HG03575 (cell line): ENCODE results near the gene SCUBE1.
"Not testable (repeated sequence)": the region's sequence is repeated elsewhere in the genome, so short reads cannot be mapped to it uniquely, and the experiment has no call there.

Experiments used
- ATAC-seq: cut with Tn5 transposase; IDR thresholded peaks from one replicate; pipeline ENCODE4 v1.9.1; 2021; ENCODE audit not compliant: unreplicated experiment, insufficient number of reproducible peaks, low FRiP score; ENCODE audit errors: extremely low read depth

The SCUBE1 gene

DNA sequence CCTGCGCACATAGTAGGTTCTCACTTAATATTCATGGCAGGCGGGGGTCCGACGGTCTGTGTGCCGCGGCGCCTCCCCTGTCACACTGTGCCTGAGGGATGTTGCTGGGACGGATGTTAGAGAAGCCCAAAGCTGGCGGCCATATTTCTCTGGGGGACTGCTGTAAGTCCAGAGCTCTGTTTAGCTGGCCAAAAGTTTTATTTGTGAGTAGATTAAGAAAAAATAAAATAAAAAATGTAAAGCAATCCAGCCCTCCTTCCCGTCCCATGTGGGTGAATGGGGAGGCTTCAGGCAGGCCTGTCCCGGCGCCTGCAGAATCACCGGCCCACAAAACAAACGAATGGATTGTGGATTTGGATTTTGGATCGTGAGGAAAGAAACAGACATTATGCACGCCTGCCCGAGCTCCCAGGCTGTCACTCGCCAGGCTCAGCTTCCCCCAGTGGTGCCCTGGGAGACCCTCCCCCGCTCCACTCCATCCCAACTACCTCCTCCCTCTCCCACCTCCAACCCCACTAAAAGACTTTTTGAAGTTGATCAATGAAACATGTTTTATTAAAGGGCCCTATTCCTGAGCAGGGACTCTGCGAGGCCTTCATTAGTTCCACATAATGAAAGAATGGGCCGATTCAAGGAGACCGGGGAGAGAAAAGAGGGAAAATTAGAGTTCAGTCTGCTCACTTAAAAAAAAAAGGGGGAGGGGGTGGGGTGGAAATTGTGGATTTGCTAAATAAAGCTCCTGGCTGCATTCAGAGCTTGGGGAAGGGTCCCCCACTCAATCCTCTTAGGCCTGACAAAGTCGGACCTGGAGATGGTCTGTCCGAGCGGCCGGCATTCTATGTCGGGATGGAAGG, 20.4 kb upstream of the SCUBE1 start:
- ATAC-seq, result no peak

DNA sequence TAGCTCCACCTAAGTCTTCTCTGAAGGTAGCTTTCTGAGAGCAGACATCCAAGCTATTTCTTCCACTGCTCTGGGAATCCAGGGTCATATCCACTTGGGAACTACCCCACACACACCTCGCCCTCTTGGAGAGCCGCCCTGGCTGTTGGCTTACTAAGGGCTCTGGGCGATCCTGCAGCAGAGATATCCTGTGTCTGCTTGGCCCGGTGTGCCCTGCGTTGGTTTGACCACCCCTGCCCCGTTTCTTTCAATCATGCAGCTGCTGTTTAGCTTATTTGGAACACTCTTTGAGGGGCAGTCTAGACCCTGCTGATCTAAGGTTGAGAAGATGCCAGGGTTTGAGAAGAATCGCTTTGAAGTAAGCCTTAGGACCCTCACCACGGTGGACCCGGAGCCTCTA, 17.4 kb upstream of the SCUBE1 start:
- no peak for ATAC-seq

DNA sequence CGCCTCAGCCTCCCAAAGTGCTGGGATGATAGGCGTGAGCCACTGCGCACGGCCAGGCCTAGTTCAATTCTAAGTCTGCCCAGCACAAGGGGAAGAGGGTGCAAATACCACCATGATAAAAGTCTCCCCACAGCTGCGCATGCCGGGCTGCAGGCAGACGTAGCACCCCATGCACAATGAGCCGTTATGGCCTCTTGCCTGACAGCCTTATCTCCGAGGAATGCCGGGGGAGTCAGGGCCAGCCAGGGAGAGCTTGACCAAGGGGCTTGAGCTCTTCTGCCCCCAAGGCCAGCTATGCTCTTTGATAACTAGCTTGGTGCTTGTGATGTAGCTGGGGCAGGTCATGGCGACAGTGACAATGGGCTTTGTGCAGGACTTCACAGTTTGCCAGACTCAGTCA, 13.7 kb upstream of the SCUBE1 start:
- ATAC-seq, result no peak

DNA sequence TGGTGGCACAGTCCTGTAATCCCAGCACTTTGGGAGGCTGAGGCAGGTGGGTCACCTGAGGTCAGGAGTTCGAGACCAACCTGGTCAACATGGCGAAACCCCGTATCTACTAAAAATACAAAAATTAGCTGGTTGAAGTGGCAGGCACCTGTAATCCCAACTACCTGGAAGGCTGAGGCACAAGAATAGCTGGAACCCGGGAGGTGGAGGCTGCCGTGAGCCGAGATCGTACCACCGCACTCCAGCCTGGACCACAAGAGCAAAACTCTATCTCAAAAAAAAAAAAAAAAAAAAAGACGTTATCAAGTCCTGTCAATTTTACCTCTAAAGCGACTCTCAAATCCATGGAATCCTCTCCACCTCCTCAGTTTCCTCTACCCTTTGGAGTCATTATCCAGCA, 12.5 kb upstream of the SCUBE1 start:
- not testable (repeated sequence) for ATAC-seq

DNA sequence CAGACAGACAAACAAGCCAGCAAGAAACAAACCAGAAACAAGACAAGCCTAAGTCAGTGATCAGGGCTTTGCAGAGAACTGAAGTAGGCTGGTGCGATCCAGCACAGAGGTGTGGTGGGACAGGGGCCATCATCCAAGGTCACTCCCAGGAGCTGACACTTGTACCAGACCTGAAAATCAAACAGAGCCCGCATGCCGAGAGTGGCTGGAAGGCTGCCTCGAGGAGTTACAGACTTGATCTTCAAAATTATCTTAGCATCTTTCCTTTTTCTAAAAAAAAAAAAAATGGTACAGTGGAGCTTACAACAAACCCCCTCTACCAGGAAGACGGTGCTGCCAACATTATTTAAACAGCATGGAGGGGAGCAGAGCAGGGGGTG, 8.8 kb upstream of the SCUBE1 start:
- no peak for ATAC-seq

DNA sequence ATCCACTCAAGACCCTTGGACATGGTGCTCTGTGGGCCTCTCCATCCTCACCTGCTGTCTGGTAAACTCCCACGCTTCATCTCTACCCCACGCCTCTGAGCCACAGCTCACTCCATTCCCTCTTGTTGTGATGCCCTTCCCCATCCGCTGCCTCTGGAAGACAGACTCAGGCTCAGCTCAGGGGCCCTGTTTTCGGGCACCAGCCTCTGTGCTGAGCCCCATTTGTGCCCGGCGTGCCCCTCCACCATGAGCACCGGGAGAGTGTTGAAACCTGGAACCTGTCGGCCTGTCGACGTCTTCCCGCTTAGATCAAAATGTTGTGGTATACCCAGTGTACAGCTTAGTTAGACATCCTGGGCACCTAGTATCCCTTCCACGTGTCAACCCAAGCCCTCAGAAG, 6.5 kb upstream of the SCUBE1 start:
- no peak for ATAC-seq

DNA sequence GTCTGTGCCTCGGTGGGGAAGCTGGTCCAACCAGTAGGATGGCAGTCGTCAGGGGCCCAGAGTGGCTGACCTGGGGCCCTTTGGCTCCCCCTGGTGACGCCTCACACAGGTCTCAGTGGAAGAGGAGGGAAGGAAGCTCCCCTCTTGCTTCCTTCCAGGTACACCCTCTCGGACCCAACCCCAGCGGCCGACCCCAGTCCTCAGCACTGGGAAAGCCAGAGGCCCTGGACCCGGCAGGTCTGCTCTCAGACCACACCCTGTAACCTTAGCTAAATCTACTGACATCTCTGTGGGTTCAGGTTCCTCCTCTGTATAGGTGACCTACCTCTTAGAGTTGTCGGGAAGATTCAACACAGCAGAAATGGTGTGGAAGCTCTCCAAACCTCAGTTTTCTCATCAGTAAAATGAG, 3.4 kb upstream of the SCUBE1 start:
- no peak for ATAC-seq

DNA sequence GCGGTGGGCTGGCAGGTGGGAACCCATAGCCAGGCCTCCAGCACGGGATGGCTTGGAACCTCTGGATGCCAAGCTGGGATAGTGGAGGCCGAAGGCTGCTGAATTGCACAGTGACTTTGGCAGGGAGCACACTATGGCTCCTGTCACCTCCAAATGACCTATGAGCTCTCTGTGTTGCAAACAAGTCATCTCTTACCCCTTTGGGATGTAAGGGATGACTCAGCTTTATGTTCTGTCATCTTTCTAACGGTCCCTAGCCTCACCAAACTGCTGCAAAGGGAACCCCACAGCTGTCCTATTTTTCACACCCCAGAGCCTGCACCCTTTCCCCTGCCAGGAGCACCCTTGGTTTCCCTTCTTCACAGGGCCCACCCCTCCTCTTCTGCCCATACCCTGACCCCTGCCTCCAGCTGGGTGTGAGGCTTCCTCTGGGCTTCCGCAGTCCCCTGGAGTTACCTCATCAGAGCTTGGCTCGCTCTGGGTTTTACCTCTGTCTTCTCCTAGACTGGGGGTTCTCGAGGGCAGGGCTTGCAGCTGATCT, 2.7 kb upstream of the SCUBE1 start:
- no peak for ATAC-seq

DNA sequence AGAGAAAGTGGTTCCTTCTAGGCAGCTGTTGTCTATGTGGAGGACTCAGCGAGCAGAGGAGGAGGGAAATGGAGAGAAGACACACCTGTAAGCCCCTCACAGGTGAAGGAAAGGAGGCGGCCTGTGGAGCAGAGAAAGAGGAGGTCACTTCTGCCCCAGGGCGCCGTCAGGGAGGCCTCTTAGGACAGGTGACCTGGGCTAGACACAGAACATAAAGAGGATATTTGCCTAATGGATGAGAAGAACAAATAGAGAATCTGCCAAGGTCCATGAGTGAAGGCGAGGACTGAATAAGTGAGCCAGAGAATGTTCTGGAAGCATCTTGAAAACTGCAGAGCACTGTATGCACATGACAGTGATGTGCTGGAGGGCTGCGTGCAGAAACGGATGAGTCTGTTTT, 2.2 kb upstream of the SCUBE1 start:
- ATAC-seq, result no peak

DNA sequence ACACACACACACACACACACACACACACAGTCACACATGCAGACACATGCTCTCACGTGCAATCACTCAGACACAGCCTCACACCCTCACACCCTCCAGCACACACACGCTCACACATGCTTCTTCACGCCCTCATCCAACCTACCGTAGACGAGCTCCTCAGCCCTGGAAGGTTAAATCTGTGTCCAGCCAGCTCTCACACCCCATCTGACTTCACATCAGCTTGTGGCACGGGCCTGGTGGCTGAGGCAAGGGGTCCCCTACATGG, 1.3 kb upstream of the SCUBE1 start:
- ATAC-seq, result no peak

DNA sequence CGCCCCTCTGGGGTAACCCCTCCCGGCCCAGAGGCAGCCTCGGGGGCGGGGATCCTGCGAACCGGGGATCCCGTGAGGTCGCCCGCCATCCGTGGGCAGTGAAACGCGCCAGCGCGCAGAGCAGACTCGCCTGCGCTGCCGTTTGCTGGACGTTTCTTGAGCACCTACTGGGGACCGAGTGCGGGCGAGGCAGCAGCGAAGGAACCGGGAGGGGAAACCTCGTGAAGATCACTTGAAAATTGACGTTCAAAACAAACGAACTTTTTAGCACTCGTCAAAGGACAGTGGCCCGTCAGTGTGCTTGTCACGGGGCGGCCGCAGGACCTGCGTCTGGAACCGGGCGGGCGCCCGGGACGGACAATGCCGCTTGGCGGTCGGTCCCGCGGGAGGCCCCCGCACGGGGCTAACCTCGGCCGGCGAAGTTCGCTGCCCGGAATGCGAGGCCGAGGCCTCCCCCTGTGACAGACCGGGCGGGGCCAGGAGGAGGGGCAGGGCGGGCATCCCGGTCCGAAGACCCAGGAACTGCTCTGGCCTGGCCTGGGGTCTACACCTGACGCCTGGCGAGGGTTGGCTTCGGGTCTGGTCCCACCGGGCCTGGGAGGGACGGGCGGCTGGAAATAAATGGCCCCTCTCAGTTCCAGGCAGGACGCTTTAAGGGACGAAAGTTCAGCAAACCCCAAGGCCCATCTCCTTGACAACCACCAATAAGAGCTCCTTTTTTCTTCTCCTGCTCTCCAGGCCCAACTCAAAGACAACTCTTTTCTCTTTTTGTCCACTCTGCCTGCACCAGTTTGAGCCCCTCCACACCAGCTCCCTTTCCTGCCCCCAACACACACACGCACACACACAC, 723 bp upstream of the SCUBE1 start:
- ATAC-seq, result no peak

DNA sequence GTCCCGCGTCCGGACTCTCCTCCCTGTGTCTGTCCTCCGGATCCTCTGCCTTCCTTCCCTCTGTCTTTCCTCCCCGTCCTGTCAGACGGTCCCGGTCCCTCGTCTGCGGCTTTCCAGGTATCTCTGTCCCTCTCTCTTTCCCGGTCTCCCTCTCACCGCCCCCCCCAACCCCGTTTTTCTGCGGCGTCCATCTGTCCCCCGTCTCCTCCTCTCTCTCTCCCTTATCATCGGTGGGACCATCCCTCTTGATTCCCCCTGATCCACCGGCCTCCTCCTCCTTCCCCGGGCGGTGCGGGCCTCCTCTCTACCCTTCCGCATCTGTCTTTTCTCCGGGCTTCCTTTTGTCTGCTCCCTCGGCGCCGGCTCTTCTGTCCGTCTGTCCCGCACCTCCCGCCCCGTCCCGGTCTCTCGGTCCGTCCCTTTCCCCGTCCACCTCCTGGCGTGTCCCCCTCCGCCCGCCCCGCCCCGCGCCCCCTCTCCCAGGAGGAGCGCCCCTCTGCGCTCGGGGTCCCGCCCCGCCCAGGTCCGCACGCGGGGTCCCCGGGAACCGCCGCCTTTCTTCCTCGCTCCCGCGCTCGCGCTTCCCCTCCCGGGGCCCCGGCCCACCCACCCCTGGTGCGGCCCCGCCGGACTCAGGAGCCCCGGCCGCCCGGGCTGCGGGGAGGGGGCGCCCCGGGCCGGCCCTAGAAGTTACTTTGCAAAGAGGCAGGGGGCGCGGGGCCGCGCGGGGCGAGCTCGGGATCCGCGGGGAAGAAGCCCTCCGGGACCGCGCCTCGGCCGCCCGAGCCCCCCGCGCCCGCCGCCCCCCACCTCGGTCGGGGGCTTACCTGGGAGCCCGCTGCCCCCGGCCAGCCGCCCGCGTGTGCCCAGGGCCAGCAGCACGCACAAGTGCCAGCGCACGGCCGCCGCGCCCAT, 568 bp downstream of the SCUBE1 start:
- ATAC-seq, result no peak

DNA sequence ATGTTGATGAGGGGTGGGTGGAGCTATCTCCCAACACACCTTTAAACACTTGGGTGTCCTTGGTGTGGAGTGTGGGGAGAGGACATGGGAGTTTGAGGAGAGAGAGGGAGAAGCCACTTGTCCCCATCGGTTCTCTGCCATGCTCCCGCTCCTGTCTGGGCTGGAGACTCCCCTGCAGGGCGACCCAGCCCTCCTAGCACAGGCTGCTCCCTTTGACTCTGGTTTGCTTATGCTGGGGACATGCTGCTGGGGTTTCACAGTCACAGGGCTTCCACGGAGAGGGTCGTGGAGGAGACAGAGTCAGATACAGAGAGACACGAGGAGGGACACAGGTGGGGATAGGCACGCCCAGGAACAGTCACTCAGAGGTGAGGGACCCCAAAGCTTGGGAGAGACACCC, 1.6 kb downstream of the SCUBE1 start:
- no peak for ATAC-seq

DNA sequence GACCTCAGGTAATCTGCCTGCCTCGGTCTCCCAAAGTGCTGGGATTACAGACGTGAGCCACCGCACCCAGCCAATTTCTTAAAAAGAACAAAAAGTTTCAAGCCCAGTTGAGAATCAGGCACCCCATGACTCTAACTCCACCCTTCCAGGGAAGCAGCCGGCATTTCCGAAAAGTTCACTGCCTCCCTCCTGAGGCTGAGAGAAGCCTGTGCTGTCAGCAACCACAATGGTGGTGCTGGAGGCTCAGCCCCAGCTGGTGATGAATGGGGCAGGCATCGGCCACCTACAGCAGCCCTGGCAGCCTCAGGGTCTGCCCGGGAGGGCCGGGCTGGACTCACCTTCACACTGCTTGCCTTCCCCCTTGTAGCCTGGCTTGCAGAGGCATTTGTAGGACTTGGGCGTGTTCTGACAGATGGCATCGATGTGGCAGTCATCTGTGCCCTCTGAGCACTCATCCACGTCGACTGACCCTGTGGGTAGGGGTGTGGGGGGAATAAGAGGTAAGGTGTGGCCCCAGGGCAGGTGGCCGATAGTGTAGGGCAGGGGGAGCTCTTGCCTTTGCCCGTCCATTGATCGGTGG, 4.3 kb downstream of the SCUBE1 start:
- ATAC-seq, result no peak

DNA sequence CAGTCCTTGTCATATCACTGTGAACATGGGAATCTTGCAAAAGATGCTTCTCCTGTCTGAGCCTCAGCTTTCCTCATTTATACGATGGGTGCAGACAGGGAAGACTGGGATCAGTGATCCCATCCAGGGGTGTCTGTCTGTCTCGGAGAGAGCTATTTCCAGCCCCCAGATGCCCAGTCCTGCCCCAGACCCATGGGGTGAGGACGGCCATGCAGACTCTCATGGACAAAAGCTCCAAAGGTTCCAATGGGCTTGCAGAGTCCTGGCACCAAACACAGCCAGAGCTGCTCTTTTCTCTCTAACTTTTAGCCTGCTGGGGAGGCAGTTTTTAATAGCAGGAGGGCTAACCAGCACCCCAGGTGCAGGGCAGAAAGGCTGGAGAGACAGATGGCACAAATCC, 5.2 kb downstream of the SCUBE1 start:
- ATAC-seq, result no peak

DNA sequence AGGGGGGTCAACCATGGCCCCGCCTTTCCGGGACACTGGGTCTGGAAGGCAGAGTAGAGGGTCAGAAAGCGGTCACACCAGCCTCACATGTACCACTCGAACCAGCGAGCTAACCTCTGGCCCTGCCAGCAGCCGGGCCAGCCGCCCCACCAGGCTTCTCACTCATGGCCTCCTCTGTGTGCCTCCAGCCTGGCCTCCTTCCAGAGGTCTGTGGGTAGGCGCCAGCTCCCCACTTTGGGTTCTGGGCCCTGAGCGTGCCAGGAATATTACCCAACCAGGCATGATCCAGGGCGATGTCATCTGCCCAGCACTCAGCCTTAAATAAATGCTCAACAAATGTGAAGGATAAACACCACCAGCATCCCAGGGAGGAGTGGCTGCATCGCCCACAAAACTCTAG, 5.8 kb downstream of the SCUBE1 start:
- ATAC-seq, result no peak

DNA sequence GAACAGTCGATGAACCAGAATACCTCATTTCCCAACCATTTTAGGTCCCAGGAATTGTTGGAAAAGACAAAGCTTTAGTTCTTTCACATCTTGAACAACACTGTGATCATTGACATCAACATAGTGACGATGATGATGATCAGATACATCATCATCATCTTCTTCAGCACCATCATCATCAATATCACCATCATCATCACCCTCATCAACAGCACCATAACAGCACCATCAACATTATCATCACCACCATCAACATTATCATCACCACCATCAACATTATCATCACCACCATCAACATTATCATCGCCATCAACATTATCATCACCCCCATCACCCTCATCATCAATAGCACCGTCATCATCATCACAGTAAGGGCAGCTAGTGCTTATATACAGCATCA, 8.8 kb downstream of the SCUBE1 start:
- no peak for ATAC-seq

DNA sequence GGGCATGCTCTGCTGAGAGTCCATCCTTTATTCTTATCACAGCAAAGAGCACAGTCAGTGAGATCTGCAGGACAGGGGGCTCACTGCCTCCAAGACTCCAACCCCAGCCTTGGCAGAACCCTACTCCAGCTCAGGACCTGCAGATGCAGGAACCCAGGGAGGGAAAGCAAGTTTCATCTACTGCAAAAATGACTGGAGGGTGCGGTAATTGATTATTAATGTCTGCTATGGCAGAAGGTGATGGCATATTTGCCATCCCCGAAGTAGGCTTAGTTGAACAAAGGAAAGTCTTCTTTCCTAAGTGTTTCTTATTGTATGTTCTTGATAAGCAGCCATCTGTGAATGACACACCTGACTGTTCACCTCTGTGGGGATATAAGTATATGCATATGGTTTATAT, 9.2 kb downstream of the SCUBE1 start:
- no peak for ATAC-seq

DNA sequence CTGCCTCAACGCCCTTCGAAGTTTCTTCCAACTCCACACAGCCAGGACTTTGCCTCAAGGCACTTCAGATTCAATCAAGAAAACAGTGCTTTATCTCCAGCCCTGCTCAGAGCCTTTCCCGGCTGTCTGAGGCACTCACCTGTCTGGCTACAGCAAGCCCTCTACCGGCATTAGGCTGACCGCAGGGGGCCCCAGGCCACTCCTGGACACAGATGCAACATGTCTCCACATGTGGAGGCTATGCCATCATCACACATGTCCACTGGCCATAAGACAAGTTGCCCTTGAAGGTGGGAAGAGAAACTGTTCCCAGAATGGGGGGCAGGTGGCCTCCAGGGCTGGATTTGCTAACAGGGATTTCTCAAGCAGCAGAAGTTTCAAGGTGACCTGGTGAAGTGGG, 10.0 kb downstream of the SCUBE1 start:
- ATAC-seq, result no peak
